HL-60 (cell line): Measurements from ENCODE around the gene TAPT1.

Experiments used
- GABPA ChIP-seq: IDR thresholded peaks from 2 replicates; pipeline ENCODE4 v1.6.1; 2012; ENCODE audit warnings: low read depth
- TF ChIP-seq, protein P1 (sequence below): IDR thresholded peaks from one replicate; pipeline ENCODE4 v1.5.1; 2011; ENCODE audit warnings: low read length, control low read depth, inconsistent platforms; ENCODE audit not compliant: insufficient read depth

DNA sequence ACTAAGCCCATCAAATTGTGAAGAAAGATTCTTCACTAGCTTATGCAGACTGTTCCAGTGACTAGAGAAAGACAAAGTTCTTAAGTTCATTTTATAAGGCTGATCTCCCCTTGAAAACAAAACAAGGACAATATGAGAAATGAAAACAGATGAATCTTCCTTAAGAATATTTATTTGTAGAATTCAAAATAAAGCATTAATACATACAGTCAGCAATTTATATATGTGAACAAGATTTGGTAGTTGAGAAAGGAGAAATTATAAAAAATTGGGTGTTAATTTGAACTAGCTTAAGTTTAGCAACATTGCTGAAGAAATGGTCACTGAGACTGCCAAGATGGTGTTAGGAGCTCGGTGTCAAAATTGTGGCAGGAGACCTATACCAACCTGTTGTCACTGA, 41.4 kb upstream of the TAPT1 start:
- TF ChIP-seq, protein P1, sequence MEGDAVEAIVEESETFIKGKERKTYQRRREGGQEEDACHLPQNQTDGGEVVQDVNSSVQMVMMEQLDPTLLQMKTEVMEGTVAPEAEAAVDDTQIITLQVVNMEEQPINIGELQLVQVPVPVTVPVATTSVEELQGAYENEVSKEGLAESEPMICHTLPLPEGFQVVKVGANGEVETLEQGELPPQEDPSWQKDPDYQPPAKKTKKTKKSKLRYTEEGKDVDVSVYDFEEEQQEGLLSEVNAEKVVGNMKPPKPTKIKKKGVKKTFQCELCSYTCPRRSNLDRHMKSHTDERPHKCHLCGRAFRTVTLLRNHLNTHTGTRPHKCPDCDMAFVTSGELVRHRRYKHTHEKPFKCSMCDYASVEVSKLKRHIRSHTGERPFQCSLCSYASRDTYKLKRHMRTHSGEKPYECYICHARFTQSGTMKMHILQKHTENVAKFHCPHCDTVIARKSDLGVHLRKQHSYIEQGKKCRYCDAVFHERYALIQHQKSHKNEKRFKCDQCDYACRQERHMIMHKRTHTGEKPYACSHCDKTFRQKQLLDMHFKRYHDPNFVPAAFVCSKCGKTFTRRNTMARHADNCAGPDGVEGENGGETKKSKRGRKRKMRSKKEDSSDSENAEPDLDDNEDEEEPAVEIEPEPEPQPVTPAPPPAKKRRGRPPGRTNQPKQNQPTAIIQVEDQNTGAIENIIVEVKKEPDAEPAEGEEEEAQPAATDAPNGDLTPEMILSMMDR, result no peak
- no peak for TF ChIP-seq GABPA
